GM12875 (cell line): ENCODE data around the gene PDE11A.

Source experiments
- H3K4me3 ChIP-seq: one replicate; pipeline ENCODE4 v1.5.1; 2011; ENCODE audit warnings: low read depth, low read length, control low read depth
- CTCF ChIP-seq: IDR thresholded peaks from 2 replicates; pipeline ENCODE4 v1.5.1; 2011; ENCODE audit warnings: low read depth, mild to moderate bottlenecking, control low read depth, inconsistent platforms, low read length, moderate library complexity, borderline replicate concordance; ENCODE audit not compliant: insufficient read depth

PDE11A gene

GRCh38 chr2:178029342-178029741 is 43.2 kb downstream of the PDE11A start:
- no peak for TF ChIP-seq CTCF

GRCh38 chr2:178025551-178026185 is 46.9 kb downstream of the PDE11A start:
- no peak for TF ChIP-seq CTCF

More at GRCh38 chr2:178029342-178029741, 43.2 kb downstream of the PDE11A start:
- H3K4me3 ChIP-seq = no peak overlapping the region

GRCh38 chr2:178018141-178018540 is 54.4 kb downstream of the PDE11A start:
- H3K4me3 ChIP-seq = no peak overlapping the region
- TF ChIP-seq CTCF = no peak

More at GRCh38 chr2:178025551-178026185, 46.9 kb downstream of the PDE11A start:
- no peak overlapping the region for H3K4me3 ChIP-seq

GRCh38 chr2:178016612-178017011 is 56.0 kb downstream of the PDE11A start:
- TF ChIP-seq CTCF = no peak
- H3K4me3 ChIP-seq = no peak overlapping the region

- TF ChIP-seq CTCF = no peak
- no peak overlapping the region for H3K4me3 ChIP-seq
Observed at GRCh38 chr2:178012639-178013038, 59.9 kb downstream of the PDE11A start.

GRCh38 chr2:178009813-178010212 is 62.8 kb downstream of the PDE11A start:
- H3K4me3 ChIP-seq = no peak overlapping the region
- no peak for TF ChIP-seq CTCF

GRCh38 chr2:178008636-178009289 is 63.8 kb downstream of the PDE11A start:
- H3K4me3 ChIP-seq = no peak overlapping the region
- no peak for TF ChIP-seq CTCF
